ENCODE results near the gene PERCC1. TPM values are rescaled to one million over a fixed set of nuclear protein-coding genes. Genes with fewer than 3 reads are reported as not detected.
"Not testable (repeated sequence)": the region's sequence is repeated elsewhere in the genome, so short reads cannot be mapped to it uniquely, and the experiment has no call there.

The PERCC1 gene
- total RNA-seq, 3 donors from 2014 or later, result not detected

- no peaks in the 10 kb centered on the region for H3K27me3 ChIP-seq
- TF ChIP-seq POLR2A (IDR thresholded peaks at IDR 0.05) (no peak), CTCF (IDR thresholded peaks at IDR 0.05) (no peak), POLR2AphosphoS5 (IDR thresholded peaks at IDR 0.05) (no peak)
- no peaks in the 10 kb centered on the region for H3K4me1 ChIP-seq
- no peak for DNase-seq (ENCODE audit: low spot score in 2 of 2)
- intact Hi-C loops (cut with DNase I; ENCODE audit: low total_unique reads), result no loop called here
- H3K27ac ChIP-seq, result peak overlapping the region; percentile 92 to 97
- H3K9me3 ChIP-seq, result no peaks in the 10 kb centered on the region
- peak overlapping the region; percentile 70 to 97 (median 95) for H3K4me3 ChIP-seq
- H3K36me3 ChIP-seq, result no peaks in the 10 kb centered on the region
Measured at GRCh38 chr16:1474082-1474795, 43.4 kb downstream of the PERCC1 start.

GRCh38 chr16:1474796-1475551 is 44.1 kb downstream of the PERCC1 start, which contains the start of gene CLCN7:
TSS of gene CLCN7 (minus strand) at chr16:1475028. CDS start at chr16:1474974, 54 bp downstream.
- Histone ChIP-seq H3K36me3 (no peaks in the 10 kb centered on the region), H3K4me3 (peak within 1 kb of the TSS; percentile 70 to 97 (median 95)), H3K27ac (peak within 1 kb of the TSS; percentile 92 to 97), H3K4me1 (no peaks in the 10 kb centered on the region), H3K9me3 (no peaks in the 10 kb centered on the region), H3K27me3 (no peaks in the 10 kb centered on the region)
- TF ChIP-seq POLR2AphosphoS5 (IDR thresholded peaks at IDR 0.05), result peak; percentile 94 to 97 (median 95)
- peak; percentile 82 for TF ChIP-seq POLR2A (IDR thresholded peaks at IDR 0.05)
- no peak for TF ChIP-seq CTCF (IDR thresholded peaks at IDR 0.05)
- intact Hi-C loops (cut with DNase I; ENCODE audit: low total_unique reads), result no loop called here
- peak; percentile 89 to 93 for DNase-seq (ENCODE audit: low spot score in 2 of 2)

GRCh38 chr16:1475552-1476114 is 44.8 kb downstream of the PERCC1 start:
- H3K36me3 ChIP-seq, result no peaks in the 10 kb centered on the region
- DNase-seq (ENCODE audit: low spot score in 2 of 2), result no peak
- peak overlapping the region; percentile 92 to 97 for H3K27ac ChIP-seq
- no peaks in the 10 kb centered on the region for H3K27me3 ChIP-seq
- no peaks in the 10 kb centered on the region for H3K9me3 ChIP-seq
- H3K4me3 ChIP-seq, result peak overlapping the region; percentile 70 to 97 (median 95)
- TF ChIP-seq POLR2AphosphoS5 (IDR thresholded peaks at IDR 0.05) (no peak), POLR2A (IDR thresholded peaks at IDR 0.05) (no peak), CTCF (IDR thresholded peaks at IDR 0.05) (no peak)
- H3K4me1 ChIP-seq, result no peaks in the 10 kb centered on the region
- intact Hi-C loops (cut with DNase I; ENCODE audit: low total_unique reads), result loop anchor here (1.0 kb wide), 1 partner anchor 31 kb away; no protein-coding TSS in a partner anchor

- TF ChIP-seq POLR2A (IDR thresholded peaks at IDR 0.05), result no peak
- no peak for TF ChIP-seq POLR2AphosphoS5 (IDR thresholded peaks at IDR 0.05)
- TF ChIP-seq CTCF (IDR thresholded peaks at IDR 0.05), result no peak
- no peaks in the 10 kb centered on the region for H3K27me3 ChIP-seq
- no peak overlapping the region for H3K4me3 ChIP-seq
- no peaks in the 10 kb centered on the region for H3K9me3 ChIP-seq
- no peak overlapping the region for H3K27ac ChIP-seq
- DNase-seq (ENCODE audit: low spot score in 2 of 2), result no peak
- H3K36me3 ChIP-seq, result no peaks in the 10 kb centered on the region
- no peaks in the 10 kb centered on the region for H3K4me1 ChIP-seq
- intact Hi-C loops (cut with DNase I; ENCODE audit: low total_unique reads), result no loop called here
Measured at GRCh38 chr16:1477033-1477432, 46.2 kb downstream of the PERCC1 start.

- H3K36me3 ChIP-seq; H3K4me1 ChIP-seq; H3K9me3 ChIP-seq; H3K27me3 ChIP-seq; intact Hi-C loops (cut with DNase I; ENCODE audit: low total_unique reads); H3K4me3 ChIP-seq; H3K27ac ChIP-seq; DNase-seq (ENCODE audit: low spot score in 2 of 2): not testable (repeated sequence)
Measured at GRCh38 chr16:1478937-1479336, 48.1 kb downstream of the PERCC1 start.
